Measurements from ENCODE around the gene NCR3LG1.

Gene NCR3LG1, protein sequence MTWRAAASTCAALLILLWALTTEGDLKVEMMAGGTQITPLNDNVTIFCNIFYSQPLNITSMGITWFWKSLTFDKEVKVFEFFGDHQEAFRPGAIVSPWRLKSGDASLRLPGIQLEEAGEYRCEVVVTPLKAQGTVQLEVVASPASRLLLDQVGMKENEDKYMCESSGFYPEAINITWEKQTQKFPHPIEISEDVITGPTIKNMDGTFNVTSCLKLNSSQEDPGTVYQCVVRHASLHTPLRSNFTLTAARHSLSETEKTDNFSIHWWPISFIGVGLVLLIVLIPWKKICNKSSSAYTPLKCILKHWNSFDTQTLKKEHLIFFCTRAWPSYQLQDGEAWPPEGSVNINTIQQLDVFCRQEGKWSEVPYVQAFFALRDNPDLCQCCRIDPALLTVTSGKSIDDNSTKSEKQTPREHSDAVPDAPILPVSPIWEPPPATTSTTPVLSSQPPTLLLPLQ

DNA sequence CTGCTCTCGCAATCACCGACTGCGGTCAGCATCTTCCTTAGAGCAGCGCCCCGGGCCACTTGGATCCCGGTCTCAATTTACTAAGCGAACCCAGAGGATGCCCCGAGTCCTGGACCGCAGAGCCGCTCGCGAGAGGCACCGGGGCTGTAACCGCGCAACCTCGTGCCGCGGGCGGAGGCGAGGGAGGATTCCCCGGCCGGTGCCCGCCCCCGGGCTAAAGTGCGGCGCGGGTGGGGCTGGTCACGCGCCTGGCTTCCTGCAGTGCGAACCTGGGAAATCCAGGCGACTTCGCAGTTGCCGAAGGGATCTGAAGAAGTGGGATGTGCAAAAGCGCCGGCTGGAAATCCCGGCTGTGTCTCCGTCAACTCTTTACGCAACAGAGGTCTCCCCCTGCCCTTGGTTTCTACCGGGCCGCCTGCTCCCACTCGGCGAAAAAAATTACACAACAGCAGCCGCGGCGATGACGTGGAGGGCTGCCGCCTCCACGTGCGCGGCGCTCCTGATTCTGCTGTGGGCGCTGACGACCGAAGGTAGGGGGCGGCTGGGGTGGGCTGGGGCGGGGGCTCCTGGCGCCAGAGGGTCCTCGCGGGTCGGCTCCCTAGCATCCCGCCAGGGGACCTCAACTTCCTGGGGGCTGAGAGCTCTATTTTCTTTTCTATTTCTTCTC is at the start of gene NCR3LG1:
Gene NCR3LG1, plus strand, starts transcription at position 291 of the 667 bp plus-strand sequence. Its CDS starts 170 bp downstream, at position 461.
- DNase-seq (ENCODE audit: low read depth), result peak; percentile 67

DNA sequence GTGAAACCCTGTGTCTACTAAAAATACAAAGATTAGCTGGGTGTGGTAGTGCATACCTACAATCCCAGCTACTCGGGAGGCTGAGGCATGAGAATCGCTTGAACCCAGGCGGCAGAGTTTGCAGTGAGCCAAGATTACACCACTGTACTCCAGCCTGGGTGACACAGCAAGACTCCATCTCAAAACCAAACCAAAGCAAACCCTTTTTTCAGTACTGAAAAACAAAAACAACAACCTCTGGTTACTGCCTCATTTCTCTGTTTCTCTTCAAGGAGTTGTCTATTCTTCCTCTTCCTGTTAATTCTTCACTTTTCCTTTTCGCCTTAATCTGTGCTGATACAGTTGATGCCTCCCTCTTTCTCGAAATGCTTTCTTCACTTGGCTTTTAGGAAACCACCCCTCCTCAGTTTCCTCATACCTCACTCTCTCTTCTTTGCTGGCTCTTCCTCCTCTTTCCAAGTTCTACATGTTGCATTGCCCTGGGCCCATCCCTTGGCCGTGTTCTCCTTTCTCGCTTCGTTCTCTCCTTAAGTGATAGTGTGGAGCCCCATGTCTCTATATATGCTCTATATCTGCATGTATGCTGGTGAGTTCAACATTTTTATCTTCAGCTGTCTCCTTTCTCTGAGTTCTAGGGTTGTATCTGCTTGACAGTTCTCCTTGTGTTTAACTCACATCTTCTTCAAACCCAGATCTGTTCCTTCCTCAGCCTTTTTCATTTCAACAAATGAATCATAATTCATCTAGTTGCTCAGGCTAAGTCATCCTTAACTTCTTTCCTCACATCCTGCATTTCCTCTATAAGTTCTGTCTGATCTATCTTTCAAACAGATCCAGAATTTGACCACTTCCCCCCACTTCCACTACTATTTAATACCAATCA is 38.0 kb upstream of the NCR3LG1 start:
- no peak for DNase-seq (ENCODE audit: low read depth)

DNA sequence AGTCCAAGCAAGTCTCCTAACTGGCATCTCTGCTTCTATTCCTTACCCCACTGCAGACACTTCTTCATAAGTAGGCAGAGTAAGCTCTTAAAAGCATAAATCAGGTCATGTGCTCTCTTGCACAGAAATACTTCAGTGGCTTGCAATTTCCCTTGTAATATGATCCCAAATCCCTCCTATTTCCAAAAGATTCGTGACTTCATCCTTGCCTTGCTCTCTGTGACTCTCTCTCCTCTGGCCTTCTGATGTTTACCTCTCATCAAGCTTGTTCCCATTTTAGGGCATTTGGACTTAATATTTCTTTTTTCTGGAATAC is 37.4 kb upstream of the NCR3LG1 start:
- no peak for DNase-seq (ENCODE audit: low read depth)

DNA sequence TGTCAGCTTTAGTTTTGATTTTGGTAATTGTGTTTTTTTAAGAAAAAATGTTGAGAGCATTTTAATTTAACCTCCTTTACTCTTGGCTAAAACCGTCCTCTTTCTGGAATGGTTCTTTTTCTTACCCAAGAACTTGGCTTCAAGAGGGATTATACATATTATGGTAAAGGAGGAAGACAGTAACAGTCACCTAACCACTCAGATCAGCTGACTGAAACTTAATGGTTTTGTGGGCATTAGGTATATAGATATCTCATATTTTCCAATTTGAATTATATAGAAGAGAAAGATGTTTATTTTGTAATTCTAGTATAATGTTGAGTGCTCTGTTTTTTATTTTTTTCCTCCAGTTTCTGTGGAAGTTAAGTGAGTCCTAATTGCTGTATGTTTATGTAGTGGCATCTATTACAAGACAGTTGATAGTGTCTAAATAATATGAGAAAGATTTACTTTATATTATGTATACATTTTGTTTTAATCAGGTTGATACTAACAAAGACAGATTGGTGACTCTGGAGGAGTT is 36.6 kb upstream of the NCR3LG1 start:
- DNase-seq (ENCODE audit: low read depth), result no peak

DNA sequence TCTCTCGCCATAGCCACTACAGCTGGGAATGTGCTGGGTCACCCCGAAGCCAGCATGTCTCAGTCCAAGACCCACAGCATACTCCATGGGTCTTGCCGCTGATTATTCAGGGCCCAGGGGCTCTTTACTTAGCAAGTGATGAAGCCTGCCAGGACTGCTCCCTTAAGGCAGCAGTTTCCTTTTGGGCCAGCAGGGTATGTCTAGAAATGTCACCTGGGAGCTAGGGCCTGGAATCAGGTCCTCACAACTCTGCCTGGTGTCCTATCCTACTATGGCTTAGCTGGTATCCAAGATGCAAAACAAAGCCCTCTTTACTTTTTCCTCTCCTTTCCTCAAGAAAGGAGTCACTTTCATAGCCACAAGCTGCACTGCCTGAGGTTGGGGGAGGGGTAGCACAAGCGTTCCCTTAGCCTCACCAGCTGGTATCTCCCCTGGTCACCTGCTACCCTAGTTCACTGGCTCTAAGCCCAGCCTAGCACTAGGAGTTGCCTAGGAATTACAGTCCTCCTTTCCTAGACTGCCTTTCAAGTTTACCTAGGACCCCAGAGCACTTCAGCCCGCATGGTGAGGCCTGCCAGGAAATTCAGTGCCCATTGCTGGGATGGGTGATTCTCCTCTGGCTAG is 22.6 kb upstream of the NCR3LG1 start:
- no peak for DNase-seq (ENCODE audit: low read depth)

DNA sequence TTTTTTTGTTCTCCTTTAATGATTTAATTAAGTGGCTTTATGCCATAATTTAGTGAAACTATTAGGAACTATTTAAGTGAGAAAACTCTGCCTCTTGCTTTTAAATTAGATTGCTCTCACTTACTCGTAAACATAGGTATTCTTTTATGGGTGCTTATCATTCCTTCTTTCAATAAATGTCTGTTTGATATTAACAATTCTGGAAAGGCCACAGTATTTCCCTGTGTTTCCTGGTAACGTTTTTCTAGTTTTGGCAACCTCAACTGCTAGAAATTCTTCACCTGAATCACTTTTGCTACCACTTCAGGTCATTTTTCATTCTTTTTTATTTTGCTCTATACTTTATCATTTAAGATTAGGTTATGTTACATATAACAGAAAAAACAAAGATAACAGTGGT is 19.9 kb upstream of the NCR3LG1 start:
- no peak for DNase-seq (ENCODE audit: low read depth)

DNA sequence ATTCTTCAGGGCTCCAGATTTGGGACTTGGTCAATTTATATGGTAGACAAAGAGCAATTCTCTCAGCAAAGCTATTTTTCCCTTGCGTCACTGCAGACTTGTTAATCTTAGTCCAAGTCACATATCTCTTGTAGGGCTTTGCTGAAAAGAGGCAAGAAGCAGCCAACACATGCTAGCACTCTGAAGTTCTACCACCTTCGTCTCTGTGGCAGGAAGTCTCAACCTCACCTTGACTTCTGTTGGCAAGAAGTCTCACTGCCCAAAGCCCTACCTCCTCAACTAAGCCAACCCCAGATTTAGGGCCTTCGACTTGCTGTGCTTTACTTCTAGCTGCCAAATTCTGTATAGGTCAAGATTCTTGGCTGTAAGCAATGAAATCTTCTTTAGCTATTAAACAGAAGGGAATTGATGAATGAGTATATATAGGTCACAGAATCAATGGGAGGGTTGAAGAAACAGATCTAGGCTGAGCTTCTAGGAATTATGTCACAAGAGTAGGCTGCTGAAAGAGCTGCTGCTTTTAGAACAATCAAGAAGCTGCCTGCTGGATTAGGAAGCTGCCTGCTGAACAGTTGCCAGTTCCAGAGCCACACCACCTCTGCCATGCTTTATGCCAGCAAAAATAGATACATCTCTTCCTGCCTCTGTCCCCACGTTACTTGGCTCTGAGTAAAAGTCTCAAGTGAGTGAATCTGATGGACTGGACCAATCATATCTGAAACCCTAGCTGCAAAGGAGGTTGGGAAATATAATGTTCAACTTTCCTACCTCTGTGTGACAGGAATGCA is 17.6 kb upstream of the NCR3LG1 start:
- no peak for DNase-seq (ENCODE audit: low read depth)

DNA sequence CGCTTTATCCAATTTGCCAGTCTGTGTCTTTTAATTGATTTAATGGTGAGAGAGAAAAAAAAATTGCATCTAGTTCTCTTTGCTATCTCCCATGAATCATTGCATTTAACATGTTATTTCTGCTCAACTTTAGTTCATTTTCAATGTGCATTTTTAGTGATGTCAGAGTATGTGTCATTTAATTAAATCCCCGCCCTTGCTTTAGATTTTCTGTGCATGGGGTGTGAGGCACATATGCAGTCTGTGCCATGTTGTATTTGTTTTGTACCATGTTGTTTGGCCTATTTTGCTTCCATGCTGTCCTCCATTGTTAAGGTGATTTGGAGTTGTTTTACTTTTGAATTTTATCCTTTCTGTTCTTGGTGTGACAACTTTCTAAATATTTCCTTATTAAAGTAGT is 8.3 kb upstream of the NCR3LG1 start:
- DNase-seq (ENCODE audit: low read depth), result no peak

DNA sequence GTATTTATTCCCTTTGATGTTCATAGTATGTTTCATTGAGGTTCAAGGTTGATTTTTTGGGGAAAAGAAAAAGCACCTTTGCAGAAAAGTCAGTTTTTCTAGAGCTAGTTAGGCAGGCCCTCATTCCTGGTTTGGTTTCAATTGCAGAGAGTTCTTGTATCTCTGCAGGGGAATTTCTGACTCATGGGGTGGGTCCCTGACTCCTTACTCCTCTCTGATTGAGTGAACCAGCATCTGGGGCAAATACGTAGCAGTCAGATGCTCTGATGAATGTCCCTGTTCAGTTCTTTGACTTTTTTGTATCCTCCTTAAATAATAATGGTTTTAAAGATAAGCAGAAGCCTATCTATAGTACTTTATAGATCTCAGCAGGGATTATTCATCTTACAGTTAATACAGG is 7.7 kb upstream of the NCR3LG1 start:
- peak; percentile 33 for DNase-seq (ENCODE audit: low read depth)

DNA sequence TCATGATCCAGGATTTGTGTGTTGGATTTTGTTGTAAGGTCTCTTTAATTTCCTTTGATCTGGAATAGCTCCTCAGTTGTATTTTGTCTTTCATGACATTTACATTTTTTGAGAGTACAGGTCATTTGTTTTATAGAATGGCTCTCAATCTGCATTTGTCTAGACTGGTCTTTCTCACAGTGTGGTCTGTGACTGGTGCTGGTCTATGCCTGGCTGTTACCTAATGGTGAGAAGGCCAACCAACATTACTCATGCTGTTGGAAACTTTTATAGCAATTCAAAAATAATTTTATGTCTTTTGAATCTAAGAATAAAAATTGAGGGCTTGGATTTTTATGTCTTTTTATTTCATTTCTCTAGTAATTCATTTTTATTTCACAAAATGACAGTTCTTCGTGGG is 3.9 kb upstream of the NCR3LG1 start:
- DNase-seq (ENCODE audit: low read depth), result no peak

DNA sequence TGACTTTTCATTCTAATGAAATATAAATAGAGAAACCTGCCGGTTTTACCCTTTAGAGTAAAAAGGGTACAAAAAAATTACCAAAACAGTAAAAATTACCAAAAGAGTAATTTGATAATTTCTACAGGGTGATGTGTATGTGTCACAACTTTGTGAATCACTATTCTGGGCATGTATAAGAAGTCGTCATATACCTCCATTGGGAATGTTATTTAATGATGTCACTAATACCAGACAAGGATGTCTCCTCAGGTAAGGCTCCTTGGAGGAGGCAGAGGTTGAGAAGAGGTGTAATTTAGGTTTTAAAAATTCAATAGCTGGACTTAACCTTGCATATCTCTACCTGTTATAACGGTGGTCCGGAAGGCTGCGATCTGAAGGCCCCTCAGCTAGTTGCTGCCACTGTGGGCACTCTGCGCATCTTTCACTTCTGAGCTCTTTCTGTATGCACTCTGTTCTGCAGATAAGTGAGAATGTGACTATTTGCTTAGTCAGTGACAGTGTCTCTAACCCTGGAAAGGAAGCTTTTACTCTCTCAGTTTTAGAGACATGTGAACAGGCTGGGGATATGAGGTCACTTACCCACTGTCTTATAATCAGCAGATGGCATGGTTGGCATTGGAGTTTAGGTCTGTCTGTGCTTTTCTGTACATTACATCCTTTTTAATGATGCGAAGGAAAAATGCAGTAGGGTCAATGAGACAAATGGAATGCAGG is 987 bp upstream of the NCR3LG1 start:
- no peak for DNase-seq (ENCODE audit: low read depth)

DNA sequence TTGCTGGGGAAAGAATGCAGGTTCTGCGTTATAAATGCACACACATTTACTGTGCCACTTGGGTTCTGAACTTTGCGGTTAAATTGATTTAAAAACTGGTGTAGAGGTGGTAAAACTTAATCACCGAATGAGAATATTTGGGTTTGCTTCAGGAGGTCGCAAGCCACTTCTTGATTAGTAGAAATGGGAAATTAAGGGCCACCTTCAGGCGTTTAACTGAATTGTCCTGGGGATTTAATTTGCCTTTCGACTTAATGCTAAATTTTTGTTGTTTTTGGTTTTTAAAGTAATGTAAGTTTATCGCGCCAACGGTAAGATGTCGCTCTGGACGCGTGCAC is 459 bp upstream of the NCR3LG1 start:
- DNase-seq (ENCODE audit: low read depth), result no peak

DNA sequence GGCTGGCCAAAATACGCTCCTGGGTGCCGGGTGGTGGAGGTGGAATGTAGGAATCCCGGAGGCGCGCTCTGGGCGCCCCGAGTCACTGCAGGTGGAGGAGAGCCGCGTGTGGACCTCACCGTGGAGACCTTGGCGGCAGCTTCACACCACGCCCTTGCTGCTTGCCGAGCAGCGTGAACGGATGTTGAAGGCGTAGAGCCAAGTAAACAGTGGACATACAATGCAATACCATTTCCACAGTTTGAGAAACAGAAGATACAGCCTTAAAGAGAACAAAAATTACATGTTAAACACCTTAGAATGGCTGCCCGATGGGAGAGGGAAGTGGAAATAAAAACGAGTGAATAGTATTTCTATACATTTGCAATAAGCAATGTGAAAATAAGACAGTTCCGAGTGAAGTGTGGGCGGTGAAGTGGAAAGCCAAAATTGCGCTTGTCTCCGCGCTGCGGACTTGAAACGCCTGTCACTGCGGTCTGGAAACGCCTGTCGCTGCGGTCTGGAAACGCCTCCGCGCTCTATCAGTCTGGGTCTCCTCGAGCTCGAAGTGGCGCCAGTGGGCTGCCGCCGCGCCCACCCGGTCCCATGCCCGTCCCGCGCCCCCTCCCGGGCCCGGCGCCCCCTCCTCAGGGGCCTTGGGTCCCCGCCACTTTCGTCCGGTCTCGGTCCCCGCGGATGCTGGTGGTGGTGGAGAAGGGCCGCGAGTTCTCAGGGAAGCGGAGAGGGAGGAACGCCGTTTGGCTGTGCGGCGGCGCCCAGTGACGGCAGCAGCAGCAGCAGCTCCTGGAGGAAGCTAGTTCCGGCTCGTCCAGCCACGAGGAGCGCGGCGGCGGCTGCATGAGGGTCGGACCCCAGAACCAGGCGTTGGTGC is 1.6 kb downstream of the NCR3LG1 start:
- DNase-seq (ENCODE audit: low read depth), result peak; percentile 56

DNA sequence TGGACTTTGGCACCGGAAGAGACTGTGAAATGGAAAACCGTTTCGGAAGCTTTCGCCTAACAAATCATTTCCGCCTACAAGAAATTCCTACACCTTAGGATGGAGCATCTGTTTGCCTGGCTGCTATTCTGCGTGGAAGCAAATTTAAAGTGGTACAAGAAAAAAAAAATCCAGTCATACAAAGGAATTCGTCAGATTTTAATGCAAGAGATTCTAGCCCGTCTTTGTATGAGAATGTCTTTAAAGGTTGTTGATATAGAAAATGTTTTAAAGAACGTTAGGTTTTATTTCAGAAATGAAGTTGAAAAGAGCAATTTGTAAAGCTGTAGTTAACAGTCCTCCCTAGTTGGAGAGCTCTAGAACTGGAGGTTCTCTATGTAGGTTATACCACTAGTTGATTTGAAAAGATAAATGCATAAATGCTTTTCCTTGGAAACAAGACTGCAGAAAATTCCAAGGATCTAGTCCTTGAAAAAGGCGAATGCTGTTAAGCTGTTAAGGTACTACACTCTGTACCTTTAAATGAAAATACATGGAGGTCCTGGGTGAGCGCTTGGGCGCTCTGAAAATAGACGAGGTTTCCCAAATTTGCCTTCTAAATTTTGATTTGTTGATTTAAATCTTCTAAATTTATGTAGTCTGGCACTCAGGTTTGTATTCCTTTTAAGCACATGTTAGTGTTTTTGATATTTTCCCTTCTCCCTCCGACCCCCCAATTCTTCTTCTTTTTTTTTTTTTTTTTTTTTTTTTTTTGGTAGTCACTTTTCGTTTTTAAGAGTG is 2.4 kb downstream of the NCR3LG1 start:
- DNase-seq (ENCODE audit: low read depth), result no peak

DNA sequence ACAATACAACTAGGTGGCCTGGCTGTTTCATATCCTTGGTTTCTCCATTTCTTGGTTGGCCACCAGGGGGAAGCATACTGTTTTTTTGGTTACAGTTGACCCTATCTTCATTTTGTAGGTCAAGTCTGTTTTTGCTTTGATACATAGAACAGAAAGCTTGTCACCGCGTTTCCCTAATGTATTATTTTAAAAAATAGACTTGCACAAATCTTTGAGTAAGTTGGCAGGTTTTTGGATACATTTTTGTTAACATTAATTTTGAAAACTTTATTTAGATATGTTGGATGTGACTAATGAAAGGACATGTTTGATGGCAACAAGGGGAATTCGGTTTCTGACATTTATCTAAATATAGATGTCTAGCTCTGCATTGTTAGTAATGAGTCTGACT is 3.0 kb downstream of the NCR3LG1 start:
- peak; percentile 44 for DNase-seq (ENCODE audit: low read depth)

DNA sequence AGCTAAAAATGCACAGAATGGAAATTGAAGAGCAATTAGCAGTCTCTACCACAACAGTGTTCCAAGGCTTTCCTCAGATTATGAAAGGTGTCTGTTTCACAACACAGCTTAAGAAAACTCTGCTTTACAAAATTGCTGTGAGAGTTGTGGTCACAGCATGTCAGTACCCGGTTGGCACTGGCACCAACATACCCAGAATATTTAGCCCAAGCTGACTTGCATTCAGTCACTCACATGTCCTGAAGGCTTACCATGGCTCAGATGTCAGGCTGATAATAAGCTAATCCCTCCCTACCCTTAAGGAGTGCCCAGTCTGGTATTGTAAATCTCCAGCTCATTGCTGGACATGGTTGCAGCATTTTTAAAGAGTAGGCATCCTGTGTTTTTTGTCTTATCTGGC is 14.9 kb downstream of the NCR3LG1 start:
- no peak for DNase-seq (ENCODE audit: low read depth)

DNA sequence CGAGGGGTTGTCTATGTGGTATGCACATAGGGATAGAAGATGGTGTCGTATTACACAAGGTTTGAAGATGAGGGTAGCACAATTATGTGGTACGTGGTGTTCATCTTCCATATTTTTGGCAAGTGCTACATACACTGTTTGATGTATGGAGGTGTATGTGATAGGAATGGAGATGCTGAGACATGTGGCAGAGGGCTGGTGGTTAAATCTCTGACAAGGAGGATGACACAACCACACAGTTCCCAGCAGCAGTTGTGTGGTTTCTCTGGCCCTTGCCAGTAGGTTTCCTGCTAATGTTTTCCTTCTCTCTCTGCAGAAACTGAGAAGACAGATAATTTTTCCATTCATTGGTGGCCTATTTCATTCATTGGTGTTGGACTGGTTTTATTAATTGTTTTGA is 17.0 kb downstream of the NCR3LG1 start:
- no peak for DNase-seq (ENCODE audit: low read depth)

DNA sequence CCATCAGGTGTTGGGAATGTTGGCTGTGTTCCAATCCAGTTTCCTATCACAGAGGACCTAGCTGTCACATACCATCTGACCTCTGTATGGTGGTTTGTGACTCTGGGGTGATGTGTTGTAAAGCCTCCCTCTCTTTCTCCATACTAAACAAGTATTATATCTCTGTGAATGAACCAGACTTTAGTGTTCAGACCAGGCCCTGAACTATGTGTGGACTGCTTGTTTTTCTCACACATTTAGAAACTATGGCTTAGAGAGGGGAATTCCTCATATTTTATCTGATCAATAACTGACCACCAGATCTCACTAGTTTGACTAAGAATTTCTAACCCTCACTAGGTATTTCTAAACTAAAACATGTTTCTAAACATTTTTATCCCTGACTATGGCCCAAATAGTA is 17.5 kb downstream of the NCR3LG1 start:
- DNase-seq (ENCODE audit: low read depth), result no peak

DNA sequence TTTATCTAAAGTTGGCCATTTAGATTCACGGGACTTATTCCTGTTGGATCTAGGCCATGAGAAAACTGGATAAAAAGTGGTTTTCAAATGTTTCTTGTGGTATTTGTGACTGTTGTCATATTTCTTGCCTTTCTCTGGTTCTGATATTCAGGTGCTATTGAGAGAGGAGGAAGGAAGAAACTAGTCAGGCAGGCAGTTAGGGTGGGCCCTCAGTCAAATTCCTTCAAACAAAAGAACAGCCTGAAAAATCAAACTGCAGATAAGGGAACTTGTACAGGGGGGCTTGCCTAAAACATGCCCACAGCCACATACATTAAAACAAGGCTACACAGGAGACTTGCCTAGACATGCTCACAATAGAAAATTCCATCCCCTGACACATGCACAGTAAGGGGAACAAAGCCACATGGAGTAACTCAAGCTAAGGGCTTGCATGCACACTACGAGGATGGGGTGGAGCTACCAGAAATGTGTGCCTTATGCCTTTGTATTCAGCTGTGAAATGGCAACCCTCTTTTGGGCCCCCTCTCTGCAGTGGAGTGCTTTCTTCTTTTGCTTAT is 18.2 kb downstream of the NCR3LG1 start:
- no peak for DNase-seq (ENCODE audit: low read depth)

All from stimulated activated CD4-positive, alpha-beta T cell treated with anti-CD3 and anti-CD28 coated beads, Interleukin-2, amount 100 ng/mL, for 4 hours (primary cell).